Left colon (tissue), 2 donors: ENCODE results near the gene TRAPPC14. TPM values are rescaled to one million over a fixed set of nuclear protein-coding genes. Genes with fewer than 3 reads are reported as not detected.
"Not testable (repeated sequence)": the region's sequence is repeated elsewhere in the genome, so short reads cannot be mapped to it uniquely, and the experiment has no call there.

Source experiments
- ATAC-seq: fragments of 200-7000 bp; cut with Tn5 transposase; one replicate; pipeline ENCODE4 v1.9.1; 2020; ENCODE audit warnings: mild to moderate bottlenecking, moderate library complexity
- DNase-seq, 2 donors: peaks; one replicate each; pipeline ENCODE4 v3.0.0-alpha.2; 2020
- intact Hi-C, 2 donors: fragments of 100-400 bp; cut with DNase I in 1 of 2; cut with micrococcal nuclease in 1 of 2; formaldehyde crosslinking; loops; one replicate each; pipeline versions ENCODE4 v1.11.2 to v1.14.0; 2022; cut with DNase I, micrococcal nuclease
- total RNA-seq, 2 donors: library from RNA; stranded (reverse); fragmentation: NEBNext Ultra II Directional; extraction: Animal tissue kit (Norgen Biotek cat#: 25700); gene quantifications; one replicate each; pipeline ENCODE4 v1.2.1, GENCODE V29; 2021
- donor health status: DM: no; HTN: no; CAD: no.
- donor health status: DM: yes; HTN: yes; CAD: no.

TRAPPC14 gene
- total RNA-seq, 2 donors from 2014 or later = 54.9 to 62.1 TPM

DNA sequence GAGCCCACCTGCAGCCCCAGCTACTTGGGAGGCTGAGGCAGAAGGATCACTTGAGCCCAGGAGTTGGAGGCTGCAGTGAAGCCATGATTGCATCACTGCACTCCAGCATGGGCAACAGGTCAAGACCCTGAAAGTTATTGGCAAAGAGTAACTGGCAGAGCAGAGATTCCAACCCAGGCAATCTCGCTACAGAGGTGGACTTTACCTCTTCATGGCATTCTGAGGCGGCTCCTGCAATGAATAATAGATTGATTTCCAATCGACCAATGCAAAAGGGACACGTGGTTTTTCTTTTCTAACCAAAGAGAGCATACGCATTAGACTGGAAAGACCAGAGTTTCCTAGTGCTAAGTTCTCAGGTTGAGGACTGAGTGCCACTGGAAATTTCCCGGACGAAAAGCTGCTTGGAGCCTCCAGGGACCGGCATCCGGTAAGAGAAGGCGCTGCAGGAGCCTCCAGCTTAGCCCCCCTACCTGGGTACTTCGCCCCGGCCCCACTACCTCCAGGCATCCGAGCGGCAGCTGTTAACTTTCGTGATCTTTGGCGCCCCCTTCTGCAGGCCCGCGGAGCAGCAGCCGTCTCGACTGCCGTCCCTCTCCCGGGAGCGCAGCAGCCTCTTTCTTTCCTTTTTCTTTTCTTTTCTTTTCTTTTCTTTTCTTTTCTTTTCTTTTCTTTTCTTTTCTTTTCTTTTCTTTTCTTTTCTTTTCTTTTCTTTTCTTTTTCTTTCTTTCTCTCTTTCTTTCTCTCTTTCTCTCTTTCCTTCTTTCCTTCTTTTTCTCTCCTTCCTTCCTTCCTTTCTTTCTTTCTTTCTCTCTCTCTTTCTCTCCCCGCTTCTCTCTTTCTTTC is 27.7 kb downstream of the TRAPPC14 start:
- DNase-seq (peak; percentile 75 to 90), ATAC-seq (peak; percentile 22)
- intact Hi-C loops = loop anchor here in 1 of 2 donors (10.0 kb wide), 1 partner anchor 136 kb away; no protein-coding TSS in a partner anchor

DNA sequence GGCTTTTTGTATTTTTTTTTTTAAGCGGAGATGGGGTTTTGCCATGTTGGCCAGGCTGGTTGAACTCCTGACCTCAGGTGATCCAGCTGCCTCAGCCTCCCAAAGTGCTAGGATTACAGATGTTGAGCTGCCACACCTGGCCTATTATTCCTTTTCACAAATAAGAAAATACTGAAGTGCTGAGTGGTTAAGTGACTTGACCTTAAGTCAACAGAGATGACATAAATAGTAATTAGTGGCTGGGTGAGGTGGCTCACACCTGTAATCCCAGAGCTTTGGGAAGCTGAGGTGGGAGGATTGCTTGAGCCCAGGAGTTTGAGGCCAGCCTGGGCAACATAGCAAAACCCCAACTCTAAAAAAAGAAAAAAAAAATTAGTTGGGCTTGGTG is 28.3 kb downstream of the TRAPPC14 start:
- not testable (repeated sequence) for DNase-seq, ATAC-seq
- intact Hi-C loops = loop anchor here in 1 of 2 donors (10.0 kb wide), 1 partner anchor 135 kb away; no protein-coding TSS in a partner anchor

DNA sequence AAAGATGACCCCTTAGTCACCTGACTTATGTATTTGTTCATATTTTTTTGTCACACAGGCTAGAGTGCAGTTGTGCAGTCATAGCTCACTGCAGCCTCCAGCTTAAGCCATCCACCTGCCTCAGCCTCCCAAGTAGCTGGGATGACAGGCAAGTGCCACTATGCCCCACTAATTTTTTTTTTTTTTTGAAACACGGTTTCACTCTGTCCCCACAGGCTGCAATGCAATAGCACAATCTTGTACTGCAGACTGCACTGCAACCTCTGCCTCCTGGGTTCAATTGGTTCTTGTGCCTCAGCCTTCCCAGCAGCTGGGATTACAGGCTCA is 29.9 kb downstream of the TRAPPC14 start:
- DNase-seq (no peak), ATAC-seq (no peak)
- intact Hi-C loops = no loop called here

DNA sequence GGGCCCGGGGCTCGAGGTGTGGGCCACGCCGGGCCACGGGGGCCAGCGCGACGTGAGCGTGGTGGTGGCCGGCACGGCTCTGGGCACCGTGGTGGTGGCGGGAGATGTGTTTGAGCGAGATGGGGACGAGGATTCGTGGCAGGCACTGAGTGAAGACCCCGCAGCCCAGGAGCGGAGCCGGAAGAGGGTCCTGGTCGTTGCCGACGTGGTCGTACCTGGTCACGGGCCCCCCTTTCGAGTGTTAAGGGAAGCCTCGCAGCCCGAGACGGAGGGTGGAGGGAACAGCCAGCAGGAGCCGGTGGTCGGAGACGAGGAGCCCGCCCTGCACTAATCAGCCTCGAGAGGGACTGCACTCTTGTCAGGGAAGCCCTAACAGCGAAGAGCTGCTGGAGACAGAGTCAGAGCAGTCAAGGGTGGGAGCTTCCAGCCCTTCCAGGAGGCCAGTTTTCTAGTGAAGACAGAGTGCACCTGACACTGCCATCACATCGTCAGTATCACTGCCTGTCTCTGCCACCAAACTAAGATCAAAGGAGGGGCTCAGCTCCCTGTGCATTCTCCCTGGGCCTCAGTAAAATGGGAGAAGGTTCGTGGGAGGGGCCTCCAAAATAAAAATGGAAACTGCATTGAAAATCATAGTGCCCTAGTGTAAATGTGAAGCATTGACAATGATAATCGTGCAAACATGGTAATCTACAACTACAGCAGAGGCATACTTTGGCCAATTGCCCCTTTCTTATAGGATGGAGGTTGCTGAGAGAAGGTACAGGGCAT is 30.5 kb downstream of the TRAPPC14 start:
- intact Hi-C loops = no loop called here
- DNase-seq = peak; percentile 46 to 50
- ATAC-seq = no peak

DNA sequence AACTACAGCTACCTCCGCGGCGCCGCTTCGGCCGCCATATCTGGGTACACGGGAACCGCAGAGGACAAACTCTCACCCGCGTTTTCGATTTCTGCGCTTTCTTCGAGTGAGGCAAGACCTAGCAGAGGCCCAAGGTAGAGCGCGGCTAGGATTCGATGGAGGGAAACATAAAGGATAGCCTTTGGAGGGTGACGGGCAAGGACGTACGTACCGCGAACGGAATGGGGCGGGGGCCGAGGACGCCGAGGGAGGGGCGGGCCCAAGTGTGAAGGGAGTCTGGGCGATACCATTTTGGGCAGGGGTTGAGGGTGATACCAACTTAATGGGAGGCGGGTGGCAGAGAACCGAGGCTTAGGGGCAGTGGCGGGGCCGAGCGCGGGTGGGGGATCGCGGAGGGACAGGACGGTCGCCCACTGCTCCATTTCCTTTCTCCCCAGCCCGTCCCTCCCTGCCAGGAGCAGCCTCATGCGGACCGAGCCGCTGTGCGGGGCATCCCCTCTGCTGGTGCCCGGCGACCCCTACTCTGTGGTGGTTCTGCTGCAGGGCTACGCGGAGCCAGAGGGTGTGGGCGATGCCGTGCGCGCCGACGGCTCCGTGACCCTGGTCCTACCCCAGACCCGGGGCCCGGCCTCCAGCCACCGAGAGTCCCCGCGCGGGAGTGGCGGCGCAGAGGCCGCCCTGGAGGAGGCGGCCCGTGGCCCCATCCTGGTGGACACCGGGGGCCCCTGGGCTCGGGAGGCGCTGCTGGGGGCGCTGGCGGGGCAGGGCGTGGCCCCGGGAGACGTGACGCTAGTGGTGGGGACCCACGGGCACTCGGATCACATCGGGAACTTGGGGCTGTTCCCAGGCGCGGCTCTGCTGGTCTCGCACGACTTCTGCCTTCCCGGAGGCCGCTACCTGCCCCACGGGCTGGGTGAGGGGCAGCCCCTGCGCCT is 31.3 kb downstream of the TRAPPC14 start, which contains the start of gene MBLAC1:
MBLAC1 (plus strand) TSS at position 37 of the 935 bp plus-strand sequence; CDS start at position 466, 429 bp downstream.
- intact Hi-C loops = no loop called here
- ATAC-seq (peak; percentile 70), DNase-seq (peak; percentile 91 to 96)

DNA sequence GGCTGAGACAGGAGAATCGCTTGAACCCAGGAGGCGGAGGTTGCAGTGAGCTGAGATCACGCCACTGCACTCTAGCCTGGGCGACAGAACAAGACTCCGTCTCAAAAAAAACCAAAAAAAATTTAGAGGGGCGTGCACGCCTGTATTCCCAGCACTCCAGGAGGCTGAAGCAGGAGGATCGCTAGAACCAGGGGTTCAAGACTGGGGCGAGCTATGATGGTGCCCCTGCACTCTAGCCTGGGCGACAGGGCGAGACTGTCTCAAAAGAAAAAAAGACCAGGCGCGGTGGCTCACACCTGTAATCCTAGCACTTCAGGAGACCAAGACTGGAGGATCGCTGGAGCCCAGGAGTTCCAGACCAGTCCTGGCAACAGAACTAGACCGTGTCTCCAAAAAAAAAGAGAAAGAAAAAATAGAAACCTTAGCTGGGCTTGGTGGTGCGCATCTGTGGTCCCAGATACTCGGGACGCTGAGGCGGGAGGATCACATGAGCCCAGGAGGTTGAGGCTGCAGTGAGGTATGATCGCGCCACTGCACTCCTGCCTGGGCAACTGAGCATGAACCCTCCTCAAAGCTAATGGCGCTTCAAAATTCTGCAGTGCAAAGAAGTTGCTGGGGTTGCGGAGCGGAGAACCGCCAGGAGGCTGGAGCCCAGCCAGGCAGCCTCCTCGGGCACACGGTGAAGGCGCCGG is 32.1 kb downstream of the TRAPPC14 start:
- intact Hi-C loops = no loop called here
- DNase-seq (no peak), ATAC-seq (peak; percentile 27)

DNA sequence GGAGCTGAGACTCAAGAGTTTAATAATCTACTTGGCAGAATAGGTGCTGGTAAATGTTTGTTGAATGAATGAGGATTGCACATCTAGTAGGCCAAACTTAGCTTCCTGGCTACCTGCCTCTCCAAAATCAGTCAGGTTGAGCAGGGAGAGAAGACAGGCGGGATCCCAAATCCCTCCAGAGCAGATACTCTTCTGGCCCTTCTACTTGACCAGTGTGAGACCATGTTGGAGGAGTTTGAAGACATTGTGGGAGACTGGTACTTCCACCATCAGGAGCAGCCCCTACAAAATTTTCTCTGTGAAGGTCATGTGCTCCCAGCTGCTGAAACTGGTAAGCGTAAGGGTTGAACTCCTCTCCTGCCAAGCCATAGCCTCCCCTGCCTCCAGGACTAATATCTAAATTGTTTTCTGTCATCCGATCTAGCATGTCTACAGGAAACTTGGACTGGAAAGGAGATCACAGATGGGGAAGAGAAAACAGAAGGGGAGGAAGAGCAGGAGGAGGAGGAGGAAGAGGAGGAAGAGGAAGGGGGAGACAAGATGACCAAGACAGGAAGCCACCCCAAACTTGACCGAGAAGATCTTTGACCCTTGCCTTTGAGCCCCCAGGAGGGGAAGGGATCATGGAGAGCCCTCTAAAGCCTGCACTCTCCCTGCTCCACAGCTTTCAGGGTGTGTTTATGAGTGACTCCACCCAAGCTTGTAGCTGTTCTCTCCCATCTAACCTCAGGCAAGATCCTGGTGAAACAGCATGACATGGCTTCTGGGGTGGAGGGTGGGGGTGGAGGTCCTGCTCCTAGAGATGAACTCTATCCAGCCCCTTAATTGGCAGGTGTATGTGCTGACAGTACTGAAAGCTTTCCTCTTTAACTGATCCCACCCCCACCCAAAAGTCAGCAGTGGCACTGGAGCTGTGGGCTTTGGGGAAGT is 34.0 kb downstream of the TRAPPC14 start:
- ATAC-seq = peak; percentile 50
- intact Hi-C loops = no loop called here
- DNase-seq = peak; percentile 46 to 58

DNA sequence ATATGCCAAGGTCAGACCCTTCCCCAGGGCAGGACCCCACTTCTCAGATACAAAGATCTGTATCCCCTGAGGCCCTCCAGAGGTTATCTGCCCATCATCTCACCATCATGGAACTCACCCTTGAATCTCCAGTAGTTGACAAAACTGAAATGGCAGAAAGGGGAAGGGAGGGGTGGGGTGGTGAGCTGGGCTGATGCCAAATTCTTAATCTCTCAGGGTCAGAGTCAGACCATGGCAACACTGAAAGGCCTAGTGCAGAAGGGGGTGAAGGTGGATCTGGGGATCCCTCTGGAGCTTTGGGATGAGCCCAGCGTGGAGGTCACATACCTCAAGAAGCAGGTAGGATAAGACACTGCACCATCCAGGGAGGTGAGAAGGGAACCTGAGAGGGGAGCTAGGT is 36.0 kb downstream of the TRAPPC14 start:
- no peak for DNase-seq
- intact Hi-C loops = no loop called here
- ATAC-seq = no peak

DNA sequence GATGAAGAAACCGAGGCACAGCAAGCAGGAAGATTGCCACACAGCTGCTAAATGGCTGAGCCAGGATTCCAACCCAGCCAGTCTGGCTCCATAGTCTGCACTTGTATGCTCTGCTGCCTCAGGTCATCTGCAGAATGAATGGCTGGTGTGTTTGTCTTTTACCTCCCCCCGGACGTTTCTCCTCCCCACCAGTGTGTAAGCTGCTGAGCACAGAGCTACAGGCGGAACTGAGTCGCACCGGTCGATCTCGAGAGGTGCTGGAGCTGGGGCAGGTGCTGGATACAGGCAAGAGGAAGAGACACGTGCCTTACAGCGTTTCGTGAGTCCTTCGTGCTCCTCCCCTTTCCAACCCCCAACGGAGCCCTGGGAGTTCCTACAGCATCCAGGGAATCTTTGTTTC is 36.5 kb downstream of the TRAPPC14 start:
- DNase-seq (no peak), ATAC-seq (no peak)
- intact Hi-C loops = no loop called here

DNA sequence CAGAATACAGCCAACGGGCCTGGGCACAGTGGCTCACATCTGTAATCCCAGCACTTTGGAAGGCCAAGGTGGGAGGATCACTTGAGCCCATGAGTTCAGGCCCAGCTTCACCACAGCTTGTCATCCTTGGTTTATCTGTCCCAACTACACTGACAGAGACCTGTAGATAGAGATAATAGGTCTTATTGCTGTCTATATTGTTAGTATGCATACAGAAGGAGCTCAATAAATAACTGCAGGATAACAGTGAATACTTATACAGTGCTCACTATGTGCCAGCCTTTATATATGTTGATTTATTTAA is 37.8 kb downstream of the TRAPPC14 start:
- no peak for DNase-seq
- ATAC-seq = no peak
- intact Hi-C loops = no loop called here

DNA sequence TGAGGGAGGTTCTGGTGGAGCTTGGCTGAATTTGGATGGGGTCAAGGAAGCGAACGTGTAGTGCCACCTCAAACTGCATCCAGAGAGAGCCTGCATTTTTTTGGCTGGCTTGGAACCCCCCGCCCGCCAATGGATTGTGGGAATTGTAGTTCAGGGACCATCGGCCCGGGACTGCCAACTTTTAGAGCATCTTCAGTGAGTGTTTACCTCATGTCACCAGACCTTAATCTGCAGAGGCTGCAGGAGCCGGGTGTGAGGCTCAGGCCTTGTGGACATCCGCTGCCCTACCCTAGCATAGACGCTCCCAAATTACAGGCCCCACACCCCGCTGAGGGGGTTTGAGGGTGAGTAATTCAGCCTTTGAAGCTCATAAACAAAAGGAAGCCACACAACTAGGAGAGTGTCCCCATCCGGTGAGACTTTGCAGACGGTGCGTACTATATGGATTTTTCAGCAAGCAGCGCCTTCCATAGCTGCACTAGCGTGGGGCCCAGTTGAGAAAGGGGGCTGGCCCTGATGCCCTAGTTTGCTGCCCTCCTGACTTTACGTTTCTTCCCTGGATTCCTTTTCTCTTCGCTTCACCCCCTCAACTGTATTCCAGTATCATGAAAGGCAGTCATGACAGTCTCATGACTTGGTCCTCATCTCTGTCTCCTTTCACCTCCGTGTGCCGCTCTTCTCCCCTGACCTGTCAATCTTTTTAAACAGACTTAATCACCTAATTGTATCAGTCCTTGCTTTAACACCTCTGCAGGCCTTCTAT is 38.4 kb downstream of the TRAPPC14 start:
- intact Hi-C loops = no loop called here

DNA sequence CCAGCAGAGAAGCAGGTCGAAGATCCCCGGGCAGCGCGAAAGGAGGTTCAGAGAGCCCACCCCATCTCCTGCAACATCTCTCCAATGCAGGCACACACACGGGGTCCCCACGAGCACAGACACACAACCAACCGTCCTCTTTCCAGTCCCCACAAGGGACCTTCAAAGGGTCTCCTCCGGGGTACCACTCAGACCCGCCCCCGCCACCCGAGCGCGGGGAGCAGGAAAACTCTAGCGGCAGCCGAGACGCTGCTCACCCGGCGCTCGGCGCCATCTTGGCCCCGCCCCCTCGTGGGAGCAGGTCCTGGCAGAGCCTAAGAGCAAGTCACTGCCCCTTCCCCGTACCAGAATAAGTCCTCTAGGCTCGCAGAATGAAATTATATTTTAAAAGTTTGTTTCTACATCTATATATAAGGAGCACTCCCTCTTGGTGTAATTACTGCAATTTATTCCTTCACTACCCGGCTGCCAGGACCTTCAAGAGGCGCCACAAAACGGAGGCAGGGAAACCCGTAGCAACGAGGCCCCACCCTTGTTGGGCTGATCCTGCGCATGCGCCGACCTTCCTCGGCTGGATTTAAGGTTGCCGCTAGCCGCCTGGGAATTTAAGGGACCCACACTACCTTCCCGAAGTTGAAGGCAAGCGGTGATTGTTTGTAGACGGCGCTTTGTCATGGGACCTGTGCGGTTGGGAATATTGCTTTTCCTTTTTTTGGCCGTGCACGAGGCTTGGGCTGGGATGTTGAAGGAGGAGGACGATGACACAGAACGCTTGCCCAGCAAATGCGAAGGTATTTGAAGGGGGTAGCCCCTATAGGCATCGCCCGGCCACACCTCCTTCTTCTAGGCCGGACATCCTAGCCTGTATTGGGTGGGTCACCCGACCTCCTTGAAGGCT is 39.2 kb downstream of the TRAPPC14 start, which contains the start of the genes CNPY4 and TAF6:
CNPY4 (plus strand) TSS at position 563 of the 898 bp plus-strand sequence; CDS start at position 674, 111 bp downstream.
TAF6 (minus strand) TSS at position 287 of the 898 bp plus-strand sequence. CDS start 5,149 bp downstream, outside the sequence.
- ATAC-seq (peak; percentile 86), DNase-seq (peak; percentile 95)
- intact Hi-C loops = no loop called here

More for the DNA sequence above, 38.4 kb downstream of the TRAPPC14 start:
- peak; percentile 9 for ATAC-seq
- DNase-seq = peak; percentile 57 to 58

DNA sequence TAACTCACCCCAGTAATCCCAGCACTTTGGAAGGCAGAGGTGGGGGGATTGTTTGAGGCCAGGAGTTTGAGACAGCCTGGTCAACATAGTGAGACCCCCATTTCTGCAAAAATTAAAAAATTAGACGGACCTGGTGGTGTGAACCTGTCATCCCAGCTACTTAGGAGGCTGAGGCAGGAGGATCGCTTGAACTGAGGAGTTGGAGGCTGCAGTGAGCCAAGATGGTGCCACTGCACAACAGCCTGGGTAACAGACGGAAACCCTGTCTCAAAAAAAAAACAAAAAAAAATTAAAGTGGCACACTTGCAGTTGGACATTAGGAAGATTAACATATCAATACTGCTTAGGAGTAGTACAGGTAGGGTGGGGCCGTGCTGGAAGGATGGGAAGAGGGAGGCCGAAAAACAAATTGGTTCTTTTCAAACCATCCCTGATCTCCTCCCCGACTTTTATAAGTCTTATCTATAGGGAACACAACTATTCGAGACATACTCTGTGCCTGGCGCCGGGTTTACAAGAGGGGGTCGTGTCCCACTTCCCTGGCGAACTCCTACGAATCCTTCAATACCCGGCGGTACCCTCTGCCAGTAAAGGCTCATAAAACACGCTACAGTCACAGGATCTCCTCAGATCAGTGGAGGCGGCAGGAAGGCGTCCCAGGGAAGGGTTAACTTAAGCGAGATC is 40.0 kb downstream of the TRAPPC14 start:
- intact Hi-C loops = no loop called here
- DNase-seq (no peak), ATAC-seq (no peak)

DNA sequence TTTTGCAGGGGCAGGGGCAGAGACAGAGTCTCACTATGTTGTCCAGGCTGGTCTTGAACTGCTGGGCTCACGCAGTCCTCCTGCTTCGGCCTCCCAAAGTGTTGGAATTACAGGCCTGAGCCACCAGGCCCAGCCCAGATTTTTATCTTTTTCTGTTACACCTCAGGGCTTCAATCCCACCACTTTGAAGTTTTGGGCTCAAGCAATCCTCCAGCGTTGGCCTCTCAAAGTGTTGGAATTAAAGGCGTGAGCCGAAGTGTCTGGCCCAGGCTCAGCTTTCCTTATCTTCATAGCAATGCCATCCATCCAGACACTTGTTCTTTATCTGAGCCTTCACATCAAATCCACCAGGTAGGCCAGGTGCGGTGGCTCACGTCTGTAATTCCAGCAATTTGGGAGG is 43.5 kb downstream of the TRAPPC14 start:
- intact Hi-C loops = no loop called here
- DNase-seq = no peak
- no peak for ATAC-seq

DNA sequence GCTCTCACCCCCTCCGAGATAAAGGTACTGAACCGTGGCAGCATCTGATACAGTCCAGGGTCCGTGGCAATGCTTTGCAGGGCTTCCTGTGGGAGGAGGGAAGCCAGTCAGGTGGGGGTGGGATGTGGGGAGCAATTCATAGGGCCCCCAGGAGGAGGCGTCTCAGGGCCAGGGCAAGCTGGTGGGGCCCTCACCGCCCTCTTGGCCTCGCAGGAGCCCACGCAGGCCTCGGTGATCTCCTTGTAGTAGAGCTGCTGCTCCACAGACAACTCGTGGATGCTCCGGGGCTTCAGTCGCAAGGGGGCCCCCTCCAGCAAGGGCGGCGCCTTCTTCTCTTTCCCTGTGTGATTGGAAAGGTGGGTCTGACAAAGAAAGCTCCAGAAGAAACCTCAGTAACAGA is 46.6 kb downstream of the TRAPPC14 start:
- DNase-seq (no peak), ATAC-seq (no peak)
- intact Hi-C loops = no loop called here
